Measurements from ENCODE around the gene SPOCK1.

Gene SPOCK1

GRCh38 chr5:137360607-137361006 lies 138.5 kb downstream of the SPOCK1 start:
- TF ChIP-seq CTCF (IDR thresholded peaks at IDR 0.05; ENCODE audit: extremely low read depth, insufficient read depth, missing control alignments), result no peak
- no peak for DNase-seq (ENCODE audit: low spot score)
- in situ Hi-C loops (cut with MboI; ENCODE audit: low pct_unique_long_range_greater_than_20kb, low sequenced_read_pairs, unreplicated experiment), result no loop called here

GRCh38 chr5:137359941-137360340 lies 139.2 kb downstream of the SPOCK1 start:
- in situ Hi-C loops (cut with MboI; ENCODE audit: low pct_unique_long_range_greater_than_20kb, low sequenced_read_pairs, unreplicated experiment), result no loop called here
- TF ChIP-seq CTCF (IDR thresholded peaks at IDR 0.05; ENCODE audit: extremely low read depth, insufficient read depth, missing control alignments), result no peak
- DNase-seq (ENCODE audit: low spot score), result no peak

DNA sequence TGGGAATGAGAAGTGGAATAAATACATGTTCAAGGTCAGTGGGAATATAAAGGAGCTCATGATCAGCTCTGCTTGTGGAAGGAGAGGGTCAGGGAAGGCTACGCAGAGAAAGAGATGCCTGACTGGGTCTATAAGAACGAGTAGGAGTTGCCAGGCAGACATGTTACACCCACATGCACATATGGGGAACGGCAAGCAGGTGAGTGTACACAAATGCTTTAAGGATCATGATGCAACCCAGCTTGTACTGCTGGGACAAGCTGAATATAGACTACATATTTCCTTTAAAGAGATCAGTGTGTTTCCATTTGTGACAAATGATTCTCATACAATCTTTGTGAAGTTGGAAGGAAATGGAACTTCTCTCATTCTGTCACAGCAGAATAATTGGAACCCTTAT lies 141.7 kb downstream of the SPOCK1 start:
- no peak for TF ChIP-seq CTCF (IDR thresholded peaks at IDR 0.05; ENCODE audit: extremely low read depth, insufficient read depth, missing control alignments)
- in situ Hi-C loops (cut with MboI; ENCODE audit: low pct_unique_long_range_greater_than_20kb, low sequenced_read_pairs, unreplicated experiment), result no loop called here
- no peak for DNase-seq (ENCODE audit: low spot score)

- DNase-seq (ENCODE audit: low spot score), result no peak
- no peak for TF ChIP-seq CTCF (IDR thresholded peaks at IDR 0.05; ENCODE audit: extremely low read depth, insufficient read depth, missing control alignments)
- in situ Hi-C loops (cut with MboI; ENCODE audit: low pct_unique_long_range_greater_than_20kb, low sequenced_read_pairs, unreplicated experiment), result no loop called here
Observed at GRCh38 chr5:137356127-137356526, 143.0 kb downstream of the SPOCK1 start.

DNA sequence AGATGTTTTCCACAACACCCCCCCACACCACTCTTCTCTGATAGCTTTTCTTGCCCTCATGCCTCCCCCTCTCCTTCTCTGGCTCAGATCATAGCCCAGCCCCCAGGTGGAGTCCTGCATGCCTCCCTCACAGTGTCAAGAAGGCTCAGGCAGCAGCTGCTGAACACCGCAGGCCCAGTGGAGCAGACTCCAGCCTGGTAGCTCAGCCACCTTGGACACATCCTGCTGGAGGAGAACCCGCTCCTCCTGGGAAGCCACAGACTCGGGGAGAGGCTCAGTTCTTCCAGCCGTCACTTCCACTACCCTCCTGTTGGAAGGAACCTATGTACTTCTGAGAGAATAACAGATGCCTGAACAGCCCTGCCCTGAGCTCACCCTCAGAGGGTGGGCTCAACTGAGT lies 143.4 kb downstream of the SPOCK1 start:
- no peak for TF ChIP-seq CTCF (IDR thresholded peaks at IDR 0.05; ENCODE audit: extremely low read depth, insufficient read depth, missing control alignments)
- in situ Hi-C loops (cut with MboI; ENCODE audit: low pct_unique_long_range_greater_than_20kb, low sequenced_read_pairs, unreplicated experiment), result no loop called here
- no peak for DNase-seq (ENCODE audit: low spot score)

DNA sequence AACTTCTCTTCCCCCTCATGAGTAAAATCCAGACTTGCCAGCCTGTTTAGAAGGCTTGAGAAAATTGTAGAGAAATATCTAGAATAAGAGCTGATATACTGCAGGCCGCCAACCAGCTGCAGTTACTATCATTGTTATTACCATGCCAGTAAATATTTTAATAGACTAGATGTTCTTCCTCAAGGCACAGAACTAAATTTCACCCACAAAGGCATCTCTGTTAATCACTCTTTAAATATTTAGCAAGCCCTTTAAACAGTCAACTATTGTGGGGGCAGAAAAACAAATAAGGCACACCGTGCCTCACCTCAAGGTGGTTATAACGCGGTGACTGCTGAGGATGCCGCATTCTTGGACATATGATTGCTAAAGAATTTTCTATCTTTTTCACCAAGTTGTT lies 147.0 kb downstream of the SPOCK1 start:
- in situ Hi-C loops (cut with MboI; ENCODE audit: low pct_unique_long_range_greater_than_20kb, low sequenced_read_pairs, unreplicated experiment), result no loop called here
- no peak for TF ChIP-seq CTCF (IDR thresholded peaks at IDR 0.05; ENCODE audit: extremely low read depth, insufficient read depth, missing control alignments)

GRCh38 chr5:137350791-137351190 lies 148.3 kb downstream of the SPOCK1 start:
- in situ Hi-C loops (cut with MboI; ENCODE audit: low pct_unique_long_range_greater_than_20kb, low sequenced_read_pairs, unreplicated experiment), result no loop called here
- TF ChIP-seq CTCF (IDR thresholded peaks at IDR 0.05; ENCODE audit: extremely low read depth, insufficient read depth, missing control alignments), result no peak
- no peak for DNase-seq (ENCODE audit: low spot score)

More for the DNA sequence above, 147.0 kb downstream of the SPOCK1 start:
- no peak for DNase-seq (ENCODE audit: low spot score)
